ENCODE data around the gene DCTN3. TPM values are rescaled to one million over a fixed set of nuclear protein-coding genes. Genes with fewer than 3 reads are reported as not detected.

The DCTN3 gene
- polyA plus RNA-seq, 3 donors, result 120 to 174 (median 143) TPM

- Histone ChIP-seq H3K27me3 (ENCODE audit: control insufficient read depth in 2 of 2, insufficient read depth in 2 of 2, low read length in 2 of 2) (peaks cover 0 to 9% of the 10 kb centered on the region in 2 donors), H3K4me1 (ENCODE audit: control insufficient read depth in 1 of 2, insufficient read depth in 2 of 2, low read length in 2 of 2) (no peaks in the 10 kb centered on the region), H3K4me3 (replicated peaks in 1 of 3; ENCODE audit: low read depth in 2 of 3, low read length in 3 of 3) (no peak overlapping the region), H3K4me2 (replicated peaks; ENCODE audit: extremely low read depth, low read length, poor library complexity, severe bottlenecking) (no peak overlapping the region), H3K27ac (ENCODE audit: low read depth in 1 of 2, low read length in 2 of 2) (no peak overlapping the region), H2AFZ (ENCODE audit: insufficient read depth, low read depth, low read length, poor library complexity, severe bottlenecking) (no peak overlapping the region), H3K79me2 (ENCODE audit: insufficient read depth, low read length) (no peaks in the 10 kb centered on the region), H4K20me1 (ENCODE audit: insufficient read depth, low read length) (no peaks in the 10 kb centered on the region), H3K9ac (ENCODE audit: insufficient read depth, low read length, poor library complexity, severe bottlenecking) (no peak overlapping the region), H3K36me3 (replicated peaks in 1 of 2; ENCODE audit: control insufficient read depth in 1 of 2, insufficient read depth in 2 of 2, low read length in 2 of 2) (no peaks in the 10 kb centered on the region), H3K9me3 (replicated peaks in 1 of 2; ENCODE audit: control insufficient read depth in 1 of 2, insufficient read depth in 1 of 2, low read length in 2 of 2) (peaks cover 0 to 7% of the 10 kb centered on the region in 2 donors)
- peaks cover 23 to 30% (median 27%) of the 10 kb centered on the region in 3 donors for H3K27me3 Mint-ChIP-seq (ENCODE audit: low read depth in 3 of 3)
- TF ChIP-seq CTCF (IDR thresholded peaks at IDR 0.05), result no peak
- no peaks in the 10 kb centered on the region for H3K4me1 Mint-ChIP-seq
- intact Hi-C loops (cut with micrococcal nuclease), result no loop called here
- no peaks in the 10 kb centered on the region for H3K36me3 Mint-ChIP-seq
- H3K4me3 Mint-ChIP-seq, result no peak overlapping the region
- H3K27ac Mint-ChIP-seq, result no peak overlapping the region
- WGBS (ENCODE audit: insufficient coverage), result 96% methylated on average over 16 of the region's 16 CpGs
- peaks cover 0 to 10% (median 7%) of the 10 kb centered on the region in 7 donors for H3K9me3 Mint-ChIP-seq
- no peak for DNase-seq
Observed at GRCh38 chr9:34564617-34565016, 55.7 kb downstream of the DCTN3 start.

Small RNA genes within 50 kb of the gene (small RNA-seq; reads per million reads assigned to genes)
- gene CCL27 (ENCODE audit: insufficient read length, low read depth), result not detected

Other genes with a start within 250 kb of the DCTN3 start
- under 1 TPM in 2 of 3 donors, not detected in 1; 0.01 to 0.05 TPM for gene MYORG, start 243.6 kb downstream of the DCTN3 start, polyA plus RNA-seq
- gene FAM219A, start 161.9 kb downstream of the DCTN3 start, polyA plus RNA-seq, result 10 to 100 TPM in 1 of 3 donors, 1 to 10 TPM in 1, under 1 TPM in 1; 0.61 to 15.3 (median 1.2) TPM
- gene DNAI1, start 161.7 kb downstream of the DCTN3 start, polyA plus RNA-seq, result not detected
- gene ENHO, start 97.5 kb downstream of the DCTN3 start, polyA plus RNA-seq, result 1 to 10 TPM; 2.3 to 3.2 (median 2.7) TPM
- not detected for gene CNTFR, start 30.8 kb downstream of the DCTN3 start, polyA plus RNA-seq
- gene RPP25L, start 8.4 kb downstream of the DCTN3 start, polyA plus RNA-seq, result 10 to 100 TPM; 20.1 to 42.3 (median 39.4) TPM
- gene ARID3C, start 8.6 kb upstream of the DCTN3 start, polyA plus RNA-seq, result not detected
- 10 to 100 TPM; 26.6 to 59.6 (median 49.5) TPM for gene SIGMAR1, start 17.3 kb upstream of the DCTN3 start, polyA plus RNA-seq
- gene GALT, start 26.2 kb upstream of the DCTN3 start, polyA plus RNA-seq, result 100 to 1,000 TPM in 1 of 3 donors, 10 to 100 TPM in 2; 25.6 to 103 (median 26.9) TPM
- 10 to 100 TPM in 1 of 3 donors, 1 to 10 TPM in 2; 2.8 to 39.1 (median 4.1) TPM for gene IL11RA, start 31.7 kb upstream of the DCTN3 start, polyA plus RNA-seq
- gene CCL27, start 42.2 kb upstream of the DCTN3 start, polyA plus RNA-seq, result not detected
- under 1 TPM in 1 of 3 donors, not detected in 2; 0.21 TPM for gene CCL19, start 70.8 kb upstream of the DCTN3 start, polyA plus RNA-seq
- not detected for gene CCL21, start 89.6 kb upstream of the DCTN3 start, polyA plus RNA-seq

Data from CD14-positive monocyte (primary cell).